SK-N-SH (cell line): Measurements from ENCODE around the gene FAM83E. TPM values are rescaled to one million over a fixed set of nuclear protein-coding genes. Genes with fewer than 3 reads are reported as not detected.

Experiments used
- CTCF ChIA-PET: fragments of 300-600, 350-600 bp; formaldehyde crosslinking; extraction: SDS; loops from one replicate; lab custom pipeline; 2021; lab: Yijun Ruan, JAX
- POLR2A ChIA-PET: fragments of 350-600 bp; sonication (Branson Sonifier 250); formaldehyde crosslinking; extraction: SDS; loops from one replicate; lab custom pipeline; 2020; ENCODE audit warnings: antibody characterized with exemption, inconsistent platforms; lab: Yijun Ruan, JAX
- DNase-seq: peaks from one replicate; pipeline ENCODE4 v3.0.0; 2012
- H2AFZ ChIP-seq: fragments of 200-600 bp; sonication (generic); 2 replicates; pipeline ENCODE4 v1.8.1; 2016; ENCODE audit warnings: antibody characterized with exemption, mild to moderate bottlenecking, low read depth
- H3F3A ChIP-seq: fragments of 200-600 bp; sonication (generic); replicated peaks from 2 replicates; pipeline ENCODE3; 2016; ENCODE audit warnings: antibody characterized with exemption, mild to moderate bottlenecking; ENCODE audit not compliant: insufficient read depth
- H3K27ac ChIP-seq, 2 experiments: fragments of 200-500 bp in 1 of 2; fragments of 200-600 bp in 1 of 2; sonication (Bioruptor generic) in 1 of 2; sonication (generic), shearing (Covaris generic) in 1 of 2; 2 replicates each; pipeline versions ENCODE4 v1.5.1 to v1.6.1; 2014 to 2016; ENCODE audit warnings: low read depth in 2 of 2, inconsistent platforms in 1 of 2, low read length in 1 of 2, mild to moderate bottlenecking in 1 of 2, mixed read lengths in 1 of 2
- H3K27me3 ChIP-seq: fragments of 200-600 bp; sonication (generic), shearing (Covaris generic); 2 replicates; pipeline ENCODE4 v1.6.1; 2016; ENCODE audit warnings: mixed run types; ENCODE audit not compliant: insufficient read depth
- H3K36me3 ChIP-seq, 2 experiments: fragments of 200-500 bp in 1 of 2; fragments of 200-600 bp in 1 of 2; sonication (Bioruptor generic) in 1 of 2; sonication (generic) in 1 of 2; replicated peaks in 1 of 2; 2 replicates each; pipeline versions ENCODE3 to v1.5.1; 2014 to 2016; ENCODE audit warnings: low read length in 1 of 2, mild to moderate bottlenecking in 1 of 2; ENCODE audit not compliant: insufficient read depth in 2 of 2, control insufficient read depth in 1 of 2
- H3K4me1 ChIP-seq, 2 experiments: fragments of 200-500 bp in 1 of 2; fragments of 200-600 bp in 1 of 2; sonication (Bioruptor generic) in 1 of 2; sonication (generic), shearing (Covaris generic) in 1 of 2; 2 replicates each; pipeline versions ENCODE4 v1.5.1 to v1.6.1; 2014 to 2016; ENCODE audit warnings: low read depth in 1 of 2, low read length in 1 of 2, mixed run types in 1 of 2; ENCODE audit not compliant: insufficient read depth in 2 of 2, control insufficient read depth in 1 of 2
- H3K4me2 ChIP-seq: fragments of 200-600 bp; sonication (generic), shearing (Covaris generic); 2 replicates; pipeline ENCODE4 v1.6.1; 2017; ENCODE audit warnings: mixed run types
- H3K4me3 ChIP-seq, 2 experiments: fragments of 200-500 bp in 1 of 2; fragments of 200-600 bp in 1 of 2; sonication (Bioruptor generic) in 1 of 2; sonication (generic), shearing (Covaris generic) in 1 of 2; 2 replicates each; pipeline versions ENCODE4 v1.5.1 to v1.8.1; 2014 to 2016; ENCODE audit warnings: low read depth in 2 of 2, inconsistent platforms in 1 of 2, low read length in 1 of 2, mild to moderate bottlenecking in 1 of 2, mixed read lengths in 1 of 2, moderate library complexity in 1 of 2
- H3K79me2 ChIP-seq: fragments of 200-600 bp; sonication (generic); 2 replicates; pipeline ENCODE4 v1.8.1; 2017; ENCODE audit warnings: mild to moderate bottlenecking; ENCODE audit not compliant: insufficient read depth
- H3K9ac ChIP-seq: fragments of 200-600 bp; sonication (generic); 2 replicates; pipeline ENCODE4 v1.6.1; 2017; ENCODE audit warnings: mixed run types
- H3K9me2 ChIP-seq: fragments of 200-600 bp; sonication (generic); 2 replicates; pipeline ENCODE4 v1.6.1; 2017; ENCODE audit warnings: mixed run types
- H3K9me3 ChIP-seq: fragments of 200-600 bp; sonication (generic); 2 replicates; pipeline ENCODE4 v1.6.1; 2017; ENCODE audit warnings: mixed run types, mild to moderate bottlenecking, moderate library complexity
- H4K20me1 ChIP-seq: fragments of 200-600 bp; sonication (generic); 2 replicates; pipeline ENCODE4 v1.6.1; 2017; ENCODE audit warnings: mild to moderate bottlenecking, mixed run types; ENCODE audit not compliant: insufficient read depth
- CHD2 ChIP-seq: fragments of 150-350 bp; IDR thresholded peaks from 2 replicates; pipeline ENCODE4 v1.6.1; 2018; ENCODE audit warnings: low read length; ENCODE audit not compliant: partially characterized antibody
- ELF1 ChIP-seq: IDR thresholded peaks from 2 replicates; pipeline ENCODE4 v1.4.0; 2012
- GABPA ChIP-seq: IDR thresholded peaks from 2 replicates; pipeline ENCODE4 v1.4.0; 2012; ENCODE audit warnings: low read depth, mild to moderate bottlenecking
- MEF2A ChIP-seq: IDR thresholded peaks from 2 replicates; pipeline ENCODE4 v1.4.0; 2012; ENCODE audit warnings: low read depth, borderline replicate concordance
- NFIC ChIP-seq: IDR thresholded peaks from 2 replicates; pipeline ENCODE4 v1.4.0; 2012; ENCODE audit warnings: borderline replicate concordance
- POLR2AphosphoS5 ChIP-seq: IDR thresholded peaks from 2 replicates; pipeline ENCODE4 v1.6.1; 2012; ENCODE audit warnings: low read depth, low read length
- RAD21 ChIP-seq: IDR thresholded peaks from 2 replicates; pipeline ENCODE4 v1.6.1; 2012; ENCODE audit warnings: mild to moderate bottlenecking, low read length
- REST ChIP-seq: IDR thresholded peaks from 2 replicates; pipeline ENCODE4 v1.6.1; 2012; ENCODE audit warnings: mild to moderate bottlenecking, low read depth, low read length, moderate library complexity
- RFX5 ChIP-seq: IDR thresholded peaks from 2 replicates; pipeline ENCODE4 v1.6.1; 2012; ENCODE audit warnings: mild to moderate bottlenecking, improper control_type of control experiment, low read length
- RXRA ChIP-seq: IDR thresholded peaks from 2 replicates; pipeline ENCODE4 v1.4.0; 2012; ENCODE audit warnings: low read depth, mild to moderate bottlenecking, borderline replicate concordance
- SMC3 ChIP-seq: IDR thresholded peaks from 2 replicates; pipeline ENCODE4 v1.6.1; 2012; ENCODE audit warnings: low read depth, low read length, improper control_type of control experiment
- TAF1 ChIP-seq: IDR thresholded peaks from 2 replicates; pipeline ENCODE4 v1.6.1; 2012; ENCODE audit warnings: low read depth, mild to moderate bottlenecking, low read length, moderate library complexity, borderline replicate concordance
- ZBTB33 ChIP-seq: IDR thresholded peaks from 2 replicates; pipeline ENCODE4 v1.4.0; 2012; ENCODE audit warnings: low read depth, borderline replicate concordance
- WGBS: methylation state at CpG from one replicate; pipeline ENCODE4 v1.1.6; 2017; ENCODE audit warnings: low lambda C conversion rate; 5-methylcytosine and 5-hydroxymethylcytosine counted together
- polyA plus RNA-seq, 3 experiments: library from polyadenylated mRNA; depleted of rRNA; stranded (reverse); fragments of >200 nt; gene quantifications; 2 replicates each; pipeline ENCODE4 v1.2.3, GENCODE V29; 2012
- TF ChIP-seq, protein P1 (sequence below): fragments of 150-350 bp; IDR thresholded peaks from 2 replicates; pipeline ENCODE4 v1.6.1; 2017; ENCODE audit warnings: antibody characterized with exemption, low read length, low read depth, borderline replicate concordance
- TF ChIP-seq, protein P2 (sequence below): IDR thresholded peaks from 2 replicates; pipeline ENCODE4; 2012
- TF ChIP-seq, protein P3 (sequence below): IDR thresholded peaks from 2 replicates; pipeline ENCODE4 v1.4.0; 2012; ENCODE audit warnings: low read depth, borderline replicate concordance

The FAM83E gene
- polyA plus RNA-seq, 1 of the 3 experiments (the other 2 are of a cell fraction), result 0.44 TPM

- Histone ChIP-seq H3K36me3 (no peaks in the 10 kb centered on the region), H3K79me2 (no peaks in the 10 kb centered on the region), H3K9ac (no peak within 1 kb of the TSS), H2AFZ (no peak within 1 kb of the TSS), H3K4me2 (no peak within 1 kb of the TSS), H3K27me3 (no peaks in the 10 kb centered on the region), H3K4me3 (no peak within 1 kb of the TSS), H4K20me1 (no peaks in the 10 kb centered on the region), H3K4me1 (no peaks in the 10 kb centered on the region)
- POLR2A ChIA-PET, result interaction anchor here (0.6 to 2.4 kb wide), 2 partner anchors 12 to 13 kb away, joined by 3 to 17 read pairs; partner anchors contain the start of genes RPL18 and SPHK2
- DNase-seq, result no peak
- WGBS, result 70% methylated on average over 8 of the region's 39 CpGs
- CTCF ChIA-PET, result interaction anchor here (0.8 to 8.0 kb wide), 4 partner anchors 17 to 117 kb away, joined by 3 to 72 read pairs (median 12); no protein-coding TSS in a partner anchor
- no peak for TF ChIP-seq RFX5
- no peak for TF ChIP-seq SMC3
- TF ChIP-seq, protein P1, sequence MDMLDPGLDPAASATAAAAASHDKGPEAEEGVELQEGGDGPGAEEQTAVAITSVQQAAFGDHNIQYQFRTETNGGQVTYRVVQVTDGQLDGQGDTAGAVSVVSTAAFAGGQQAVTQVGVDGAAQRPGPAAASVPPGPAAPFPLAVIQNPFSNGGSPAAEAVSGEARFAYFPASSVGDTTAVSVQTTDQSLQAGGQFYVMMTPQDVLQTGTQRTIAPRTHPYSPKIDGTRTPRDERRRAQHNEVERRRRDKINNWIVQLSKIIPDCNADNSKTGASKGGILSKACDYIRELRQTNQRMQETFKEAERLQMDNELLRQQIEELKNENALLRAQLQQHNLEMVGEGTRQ, result no peak
- TF ChIP-seq POLR2AphosphoS5, result no peak
- TF ChIP-seq REST, result no peak
- no peak for TF ChIP-seq CHD2
- TF ChIP-seq ELF1, result no peak
- TF ChIP-seq GABPA, result no peak
- TF ChIP-seq NFIC, result no peak
- no peak for TF ChIP-seq TAF1
- TF ChIP-seq ZBTB33, result no peak
- TF ChIP-seq, protein P2, sequence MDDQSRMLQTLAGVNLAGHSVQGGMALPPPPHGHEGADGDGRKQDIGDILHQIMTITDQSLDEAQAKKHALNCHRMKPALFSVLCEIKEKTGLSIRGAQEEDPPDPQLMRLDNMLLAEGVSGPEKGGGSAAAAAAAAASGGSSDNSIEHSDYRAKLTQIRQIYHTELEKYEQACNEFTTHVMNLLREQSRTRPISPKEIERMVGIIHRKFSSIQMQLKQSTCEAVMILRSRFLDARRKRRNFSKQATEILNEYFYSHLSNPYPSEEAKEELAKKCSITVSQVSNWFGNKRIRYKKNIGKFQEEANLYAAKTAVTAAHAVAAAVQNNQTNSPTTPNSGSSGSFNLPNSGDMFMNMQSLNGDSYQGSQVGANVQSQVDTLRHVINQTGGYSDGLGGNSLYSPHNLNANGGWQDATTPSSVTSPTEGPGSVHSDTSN, result no peak
- no peak for TF ChIP-seq MEF2A
- TF ChIP-seq, protein P3, sequence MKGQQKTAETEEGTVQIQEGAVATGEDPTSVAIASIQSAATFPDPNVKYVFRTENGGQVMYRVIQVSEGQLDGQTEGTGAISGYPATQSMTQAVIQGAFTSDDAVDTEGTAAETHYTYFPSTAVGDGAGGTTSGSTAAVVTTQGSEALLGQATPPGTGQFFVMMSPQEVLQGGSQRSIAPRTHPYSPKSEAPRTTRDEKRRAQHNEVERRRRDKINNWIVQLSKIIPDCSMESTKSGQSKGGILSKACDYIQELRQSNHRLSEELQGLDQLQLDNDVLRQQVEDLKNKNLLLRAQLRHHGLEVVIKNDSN, result no peak
- no peak for TF ChIP-seq RAD21
- TF ChIP-seq RXRA, result no peak
- TF ChIP-seq, all 33 proteins: peak for 0
- H3K9me2 ChIP-seq, result no peaks in the 10 kb centered on the region
- H3F3A ChIP-seq, result no peaks in the 10 kb centered on the region
- no peaks in the 10 kb centered on the region for H3K9me3 ChIP-seq
- no peak within 1 kb of the TSS for H3K27ac ChIP-seq
Measured at GRCh38 chr19:48606463-48607358, 8.2 kb downstream of the FAM83E start, which contains the start of gene SPACA4. Gene SPACA4 (plus strand): TSS chr19:48606742. CDS start chr19:48606979, 237 bp downstream.
